NCI-H82 (cell line): ENCODE data around the gene HOXC10.

Experiments used
- DNase-seq: peaks from one replicate; lab custom pipeline; 2025; lab: John Stamatoyannopoulos, UW

The HOXC10 gene

DNA sequence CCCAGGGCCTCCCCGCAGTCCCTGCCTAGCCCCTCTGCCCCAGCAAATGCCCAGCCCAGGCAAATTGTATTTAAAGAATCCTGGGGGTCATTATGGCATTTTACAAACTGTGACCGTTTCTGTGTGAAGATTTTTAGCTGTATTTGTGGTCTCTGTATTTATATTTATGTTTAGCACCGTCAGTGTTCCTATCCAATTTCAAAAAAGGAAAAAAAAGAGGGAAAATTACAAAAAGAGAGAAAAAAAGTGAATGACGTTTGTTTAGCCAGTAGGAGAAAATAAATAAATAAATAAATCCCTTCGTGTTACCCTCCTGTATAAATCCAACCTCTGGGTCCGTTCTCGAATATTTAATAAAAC is 45.5 kb downstream of the HOXC10 start:
- DNase-seq = no peak

DNA sequence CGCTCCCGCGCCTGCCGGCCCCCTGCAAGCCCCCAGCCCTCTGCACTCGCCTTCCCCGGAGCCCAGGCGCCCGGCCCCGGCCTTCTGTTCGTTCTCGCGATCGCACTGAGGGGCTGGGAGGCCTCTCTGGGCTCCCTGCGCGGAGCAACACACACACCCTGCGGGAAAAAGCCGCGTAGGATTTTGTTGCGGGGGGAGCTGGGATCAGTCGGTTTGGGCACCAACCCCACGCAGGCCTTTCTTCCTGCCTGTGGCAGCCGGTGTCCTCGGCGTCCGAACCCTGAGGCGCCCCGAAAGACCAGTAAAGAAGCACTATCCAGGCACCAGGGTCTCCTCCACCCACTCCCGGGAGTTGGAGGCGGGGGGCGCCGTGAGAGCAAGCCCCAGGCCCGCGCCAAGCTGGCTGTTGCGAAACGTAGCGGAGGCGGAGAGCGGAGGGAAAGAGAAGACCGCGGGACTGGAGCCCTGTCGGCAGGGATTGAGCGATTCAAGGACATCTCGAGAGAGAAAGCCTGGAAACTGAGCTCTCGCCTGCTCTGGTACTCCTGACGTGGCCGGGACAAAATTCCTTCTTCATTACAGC is 46.0 kb downstream of the HOXC10 start:
- no peak for DNase-seq

DNA sequence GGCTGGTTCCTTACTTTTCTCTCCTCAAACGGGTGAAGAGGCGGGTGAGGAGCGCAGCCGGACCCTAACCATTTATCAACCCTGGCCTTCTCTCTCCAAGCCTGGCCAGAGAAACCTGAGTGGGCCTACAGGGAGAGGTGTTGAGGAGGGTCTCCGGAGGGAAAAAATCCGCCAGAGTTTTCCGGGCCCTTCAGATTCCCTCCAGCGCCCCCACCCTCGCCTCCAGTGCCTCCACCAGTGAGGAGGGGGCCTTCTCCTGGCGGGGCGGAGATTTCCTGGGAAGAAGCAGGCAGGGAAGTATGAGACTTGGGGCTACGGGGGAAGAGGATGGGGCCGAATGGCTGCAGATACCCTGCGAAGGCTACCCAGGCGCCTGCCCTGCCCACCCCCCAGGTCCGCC is 46.5 kb downstream of the HOXC10 start:
- DNase-seq = no peak

DNA sequence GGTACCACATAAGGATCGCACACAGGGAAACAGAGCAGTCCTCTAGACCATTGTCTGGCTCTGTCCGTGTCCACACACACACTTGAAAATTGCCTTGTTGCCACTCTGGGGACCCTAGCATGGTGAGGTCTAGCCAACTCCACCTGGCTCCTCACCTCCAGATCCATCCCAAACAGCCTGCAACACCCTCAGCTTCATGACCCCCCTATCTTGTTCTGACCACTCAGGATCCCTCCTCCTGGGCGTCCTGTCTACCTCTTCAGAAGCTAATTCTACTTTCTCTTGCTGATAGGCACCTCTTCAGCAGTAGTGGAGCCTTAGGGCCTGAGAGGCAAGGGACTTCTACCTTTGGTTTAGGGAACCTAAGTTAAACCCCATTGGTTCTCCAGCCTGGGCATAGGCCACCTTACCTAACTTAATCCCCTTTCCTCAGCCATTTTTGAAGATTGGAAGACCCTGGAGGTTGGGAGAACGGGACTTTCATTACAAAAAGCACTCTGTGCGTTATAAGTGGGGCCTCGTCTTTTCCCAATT is 47.2 kb downstream of the HOXC10 start:
- DNase-seq = no peak

DNA sequence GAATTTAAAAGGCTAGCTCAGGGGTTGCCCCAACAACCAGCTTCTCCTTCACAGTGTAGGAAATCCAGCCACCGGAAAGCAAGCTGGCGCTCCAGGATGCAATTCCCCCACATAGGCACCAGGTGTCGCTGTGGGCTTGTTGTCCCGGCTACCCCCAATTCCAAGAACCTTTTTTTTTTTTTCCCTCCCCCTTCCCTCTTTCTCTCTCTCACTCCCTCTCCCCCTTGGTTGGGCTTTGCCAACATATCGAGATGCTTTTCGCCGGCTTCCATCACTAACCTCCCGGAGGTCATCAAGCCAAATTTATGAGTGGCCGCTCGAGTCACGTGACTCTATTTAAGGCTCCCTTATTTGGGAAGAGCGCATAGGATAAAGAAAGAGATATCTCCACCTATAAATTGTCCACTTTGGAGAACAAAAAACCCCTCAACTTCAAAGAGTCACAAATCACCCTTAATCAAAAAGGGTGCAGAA is 47.7 kb downstream of the HOXC10 start, which contains the start of gene HOXC5:
TSS of gene HOXC5 (plus strand) at position 424 of the 474 bp plus-strand sequence. CDS start 73 bp downstream, outside the sequence.
- peak; percentile 97 for DNase-seq

DNA sequence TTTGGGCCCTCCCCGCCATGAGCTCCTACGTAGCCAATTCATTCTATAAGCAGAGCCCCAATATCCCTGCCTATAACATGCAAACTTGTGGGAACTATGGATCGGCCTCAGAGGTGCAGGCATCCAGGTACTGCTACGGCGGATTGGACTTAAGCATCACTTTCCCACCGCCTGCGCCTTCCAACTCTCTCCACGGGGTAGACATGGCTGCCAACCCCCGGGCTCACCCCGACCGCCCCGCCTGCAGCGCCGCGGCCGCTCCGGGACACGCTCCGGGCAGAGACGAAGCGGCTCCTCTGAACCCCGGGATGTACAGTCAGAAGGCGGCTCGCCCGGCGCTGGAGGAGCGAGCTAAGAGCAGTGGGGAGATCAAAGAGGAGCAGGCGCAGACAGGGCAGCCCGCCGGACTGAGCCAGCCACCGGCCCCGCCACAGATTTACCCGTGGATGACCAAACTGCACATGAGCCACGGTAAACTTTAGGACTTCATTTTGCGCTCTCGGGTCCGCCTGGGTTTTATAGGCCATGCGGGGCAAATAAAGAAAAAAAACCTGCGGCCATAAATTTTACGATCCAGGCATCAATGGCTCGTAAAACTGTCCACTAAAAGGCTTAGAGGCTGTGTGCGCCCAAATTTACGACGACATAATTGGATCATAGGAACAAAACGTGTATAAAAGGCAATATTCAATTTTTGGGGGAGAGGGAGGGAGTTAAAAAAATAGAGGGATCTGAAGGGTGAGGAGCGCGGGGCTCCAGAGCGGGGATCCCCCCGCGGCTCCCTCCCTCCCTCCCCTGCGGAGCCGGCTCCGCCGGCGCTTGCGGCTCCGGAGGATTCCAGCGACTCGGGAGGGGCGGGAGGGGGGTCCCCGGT is 48.4 kb downstream of the HOXC10 start:
- DNase-seq = peak; percentile 91

DNA sequence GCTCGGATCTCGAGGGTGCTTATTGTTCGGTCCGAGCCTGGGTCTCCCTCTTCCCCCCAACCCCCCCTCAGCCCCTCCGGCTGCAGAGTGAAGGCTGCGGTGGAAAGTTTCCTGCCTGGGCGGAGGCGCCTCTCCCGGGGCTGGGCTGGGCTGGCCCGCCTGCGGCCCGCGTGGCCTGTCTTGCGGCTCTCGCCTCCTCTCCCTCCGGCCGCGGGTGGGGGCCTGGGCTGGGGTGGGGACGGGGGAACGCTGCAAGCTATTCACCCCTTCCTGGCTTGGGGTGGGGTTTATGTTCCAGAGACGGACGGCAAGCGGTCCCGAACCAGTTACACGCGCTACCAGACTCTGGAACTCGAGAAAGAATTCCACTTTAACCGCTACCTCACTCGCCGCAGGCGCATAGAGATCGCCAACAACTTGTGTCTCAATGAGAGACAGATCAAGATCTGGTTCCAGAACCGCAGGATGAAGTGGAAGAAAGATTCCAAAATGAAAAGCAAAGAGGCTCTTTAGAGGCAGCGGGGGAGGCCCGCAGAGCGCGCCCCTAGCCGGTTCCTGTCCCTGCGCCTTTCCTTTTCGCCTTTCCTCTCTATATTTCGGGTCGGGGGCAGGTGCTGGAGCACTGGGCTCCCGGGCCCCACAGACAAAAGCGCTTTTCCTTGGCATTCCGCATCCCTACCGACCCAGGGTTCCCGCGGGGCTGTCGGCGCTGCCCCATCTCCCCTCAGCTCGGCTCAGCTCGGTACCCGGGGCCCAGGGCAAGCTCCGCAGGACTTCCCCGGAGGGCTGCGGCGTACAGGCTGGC is 49.2 kb downstream of the HOXC10 start:
- DNase-seq = no peak

DNA sequence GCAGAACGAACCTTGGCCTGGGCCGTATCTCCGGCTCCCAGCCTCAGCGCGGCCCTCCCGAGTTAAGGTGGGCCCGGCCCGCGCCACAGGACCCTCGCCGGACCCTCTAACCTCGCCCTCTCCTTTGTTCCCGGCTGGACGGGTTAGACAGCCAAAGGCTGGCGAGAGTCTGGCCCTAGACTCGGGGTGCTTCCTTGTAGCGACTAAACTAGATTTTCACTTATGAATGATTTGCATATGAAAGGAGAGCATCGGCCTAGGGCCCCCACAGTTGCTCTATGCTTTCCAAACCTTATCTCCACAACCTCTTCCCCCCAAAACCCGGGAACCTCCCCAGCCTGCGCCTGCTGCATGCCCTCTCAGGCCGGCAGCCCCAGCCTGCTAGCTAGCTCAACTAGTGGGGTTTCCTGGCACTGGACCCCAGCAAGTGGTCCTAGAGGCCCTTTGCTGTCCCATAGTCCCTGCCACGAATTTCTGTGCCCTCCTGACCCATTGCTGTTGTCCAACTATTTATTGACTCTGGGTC is 49.9 kb downstream of the HOXC10 start:
- no peak for DNase-seq

DNA sequence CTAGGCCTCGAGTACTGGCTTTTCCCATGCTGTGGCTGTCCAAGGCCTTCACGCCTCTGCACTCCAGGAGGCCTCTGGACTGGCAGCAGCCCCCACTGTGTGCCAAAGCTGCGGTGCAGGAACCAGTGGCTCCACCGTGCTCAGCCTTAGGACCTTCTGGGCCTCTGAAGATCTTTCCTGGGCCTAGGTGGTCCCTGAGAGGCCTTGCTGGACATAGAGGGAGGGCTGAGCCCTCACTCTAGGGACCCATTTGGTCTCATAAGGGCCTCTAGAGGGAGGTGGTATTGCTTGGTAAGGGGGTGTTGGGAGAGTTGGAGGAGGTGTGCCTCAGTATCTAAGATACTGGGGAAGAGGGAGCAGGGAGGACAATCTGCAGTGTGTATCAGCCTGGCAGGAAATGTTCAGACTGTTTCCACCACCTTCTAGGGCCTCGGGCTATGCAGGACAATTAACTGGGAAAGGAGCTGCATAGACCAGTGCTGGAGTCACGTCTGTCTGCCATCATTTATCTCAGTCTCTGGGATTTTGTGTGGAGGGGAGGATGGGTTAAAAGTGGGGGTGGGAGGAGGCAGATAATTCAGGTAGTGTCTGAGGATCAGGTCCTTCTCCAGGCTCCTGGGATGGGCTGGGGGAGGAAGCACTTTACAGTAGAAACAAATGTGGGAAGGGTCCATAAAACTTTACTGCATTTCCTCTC is 50.8 kb downstream of the HOXC10 start:
- DNase-seq = no peak

DNA sequence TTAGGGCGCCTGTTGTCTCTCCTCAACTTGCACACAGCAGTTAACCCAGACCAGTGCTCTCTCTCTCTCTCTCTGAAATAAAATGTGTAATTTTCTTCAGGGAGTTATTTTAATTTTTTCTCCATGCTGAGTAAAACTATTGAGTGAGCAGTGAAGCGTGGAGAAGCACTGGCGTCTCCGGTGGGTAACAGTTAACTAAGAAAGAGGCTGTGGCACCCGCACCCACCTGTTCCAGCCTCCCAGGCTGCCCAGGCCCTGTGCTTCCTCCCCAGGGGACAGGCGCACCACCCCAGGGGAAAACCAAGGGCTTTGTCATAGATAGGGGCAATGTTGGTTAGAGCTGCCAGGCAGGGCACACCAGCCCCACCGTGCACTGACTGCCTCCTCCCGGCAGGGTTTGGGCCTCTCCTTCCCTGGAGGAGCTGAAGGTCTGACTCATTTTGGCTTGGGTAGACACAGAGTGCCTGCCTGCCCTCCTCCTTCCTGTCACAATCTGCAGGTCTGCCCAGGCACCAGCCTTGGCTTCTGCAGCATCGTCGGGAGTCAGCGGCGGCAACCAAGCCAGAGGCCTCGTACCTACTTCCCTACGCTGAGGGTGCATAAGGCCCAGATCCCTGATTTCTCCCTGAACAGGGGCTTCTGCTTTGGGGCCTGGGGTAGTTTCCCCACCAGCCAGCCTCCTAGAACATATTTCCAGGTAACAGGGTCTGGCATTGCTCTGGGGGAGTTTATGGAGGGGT is 51.8 kb downstream of the HOXC10 start:
- DNase-seq = peak; percentile 57

DNA sequence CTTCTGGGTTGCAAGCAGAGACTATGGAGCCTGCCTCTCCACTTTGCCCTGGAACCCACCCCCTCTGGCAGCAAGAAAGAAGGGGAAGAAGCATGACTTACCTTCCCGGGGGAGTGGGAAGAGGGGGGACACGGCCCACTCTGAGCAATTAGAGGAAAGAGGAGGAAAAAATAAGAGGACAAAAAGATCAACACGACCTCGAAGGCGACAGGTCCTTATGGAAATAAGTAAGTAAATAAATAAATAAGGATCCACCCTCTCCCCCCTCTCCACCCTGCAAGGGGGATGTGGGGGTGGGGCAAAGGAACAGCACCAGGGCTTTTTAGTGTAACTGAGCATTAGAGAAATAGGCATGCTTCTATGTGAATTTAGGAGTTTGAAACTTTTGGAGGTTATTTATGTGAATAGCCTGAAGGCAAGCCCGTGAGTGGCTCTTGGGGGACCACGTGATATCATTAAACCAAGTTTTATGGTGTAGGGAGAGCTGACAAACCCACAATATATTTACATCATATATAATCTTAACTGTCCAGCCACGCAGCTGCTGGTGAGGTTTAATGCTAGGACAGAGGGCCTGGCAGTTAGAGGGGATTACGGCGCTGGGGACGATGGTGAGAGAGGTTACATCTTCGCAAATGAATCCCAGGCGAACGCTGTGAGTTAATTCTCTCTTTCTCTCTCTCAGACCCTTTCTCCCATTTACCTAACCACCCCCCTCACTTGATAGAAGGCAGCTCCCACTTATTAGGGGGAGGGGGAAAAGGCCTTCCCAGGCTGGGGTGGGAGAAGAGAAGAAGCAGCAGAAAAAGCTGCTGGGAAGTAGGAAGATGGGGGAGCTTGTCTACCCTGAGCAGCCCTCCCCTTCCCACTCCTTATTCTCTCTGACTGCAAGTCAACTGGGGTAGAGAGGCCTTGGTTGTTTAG is 52.7 kb downstream of the HOXC10 start:
- DNase-seq = peak; percentile 88

DNA sequence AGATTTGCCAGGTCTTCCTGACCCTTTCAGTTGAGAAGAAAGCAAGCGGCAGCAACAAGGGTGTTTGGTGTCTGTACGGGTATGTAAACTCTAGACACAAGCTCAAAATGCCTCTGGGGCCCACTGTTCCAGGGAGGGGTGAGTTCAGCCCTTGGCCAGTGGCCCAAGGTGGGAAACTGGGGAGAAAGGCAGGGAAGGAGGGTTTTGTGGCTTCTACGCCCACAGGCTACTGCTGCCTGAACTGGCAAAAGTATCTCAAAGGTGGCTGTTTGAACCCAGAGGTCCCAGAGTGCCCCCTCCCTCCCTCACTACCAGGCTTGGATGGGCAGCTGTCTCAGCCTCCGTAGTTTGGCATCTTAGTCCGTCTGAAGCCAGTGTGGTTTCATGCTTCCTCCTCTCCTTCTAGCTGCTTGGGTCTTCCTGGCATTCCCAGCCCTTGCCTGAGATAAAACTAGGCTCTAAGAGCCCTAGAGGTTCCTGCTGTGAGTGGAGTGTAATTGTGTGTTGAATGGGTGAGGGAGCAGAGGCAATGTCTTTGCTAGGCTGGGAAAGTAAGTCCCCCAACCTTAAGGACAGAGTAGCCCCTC is 53.4 kb downstream of the HOXC10 start:
- no peak for DNase-seq

DNA sequence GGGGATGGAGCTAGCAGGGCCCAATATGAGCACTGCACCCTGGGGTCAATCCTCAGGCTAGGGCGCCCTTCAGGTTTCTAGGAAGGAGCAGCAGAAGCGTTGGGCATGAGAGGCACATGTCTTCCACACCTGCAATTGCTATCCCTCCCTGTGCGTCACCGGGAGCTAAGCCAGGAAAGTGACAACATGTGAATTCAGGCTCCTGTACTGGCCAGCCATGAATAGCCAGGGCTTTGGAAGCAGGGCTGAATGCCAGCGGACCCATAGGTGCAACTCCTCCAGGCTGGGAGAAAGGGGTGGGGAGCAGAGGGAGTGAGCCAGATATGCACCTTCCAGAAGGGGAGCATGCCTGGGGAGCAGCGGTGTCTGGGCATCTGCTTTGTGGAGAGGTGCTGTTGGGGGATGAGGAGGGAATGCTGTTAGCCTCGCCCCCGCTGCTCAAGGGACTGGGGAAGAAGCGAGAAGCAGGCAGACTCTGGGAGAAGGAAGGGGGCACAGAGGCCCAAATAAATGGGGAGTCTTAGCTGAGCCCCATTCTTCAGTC is 54.0 kb downstream of the HOXC10 start:
- DNase-seq = no peak

DNA sequence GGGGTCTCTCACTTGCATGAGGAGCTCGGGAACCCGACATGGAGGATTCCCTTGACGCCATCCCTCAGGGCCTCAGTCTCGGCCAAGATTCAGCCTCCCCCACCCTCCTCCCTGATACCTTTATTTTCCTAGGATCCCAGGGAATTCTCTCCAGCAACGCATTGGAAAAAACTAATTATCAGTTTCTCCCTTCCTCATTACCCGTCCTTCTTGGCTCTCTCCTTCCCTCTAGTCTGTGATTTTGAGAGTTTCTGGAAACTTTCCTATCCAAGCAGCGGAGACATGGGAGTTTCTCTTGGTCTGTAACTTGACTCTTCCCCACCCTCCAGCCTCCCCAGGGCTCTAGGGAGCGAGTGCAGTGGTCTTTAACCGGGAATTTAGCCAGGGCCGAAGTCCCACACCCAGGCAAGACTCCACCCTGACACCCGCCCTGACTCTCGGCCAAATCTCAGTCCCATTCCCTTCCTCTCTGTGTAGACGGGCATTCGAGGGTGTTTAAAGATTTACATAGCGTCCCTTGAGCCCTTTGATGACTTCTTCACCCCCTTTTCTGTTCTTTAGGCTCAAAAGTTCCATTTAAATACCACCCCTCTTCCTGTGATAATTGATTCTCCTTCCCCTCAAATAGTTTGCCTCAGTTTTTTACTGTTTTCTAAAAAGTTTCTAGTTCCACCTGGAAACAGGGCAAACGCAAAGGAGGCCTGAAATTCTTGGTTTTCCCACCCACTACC is 54.6 kb downstream of the HOXC10 start:
- no peak for DNase-seq
